ENCODE data around the gene MAD1L1. TPM values are rescaled to one million over a fixed set of nuclear protein-coding genes. Genes with fewer than 3 reads are reported as not detected.

MAD1L1 gene
- total RNA-seq, 2 experiments from 2014 or later: 157 to 160 TPM

DNA sequence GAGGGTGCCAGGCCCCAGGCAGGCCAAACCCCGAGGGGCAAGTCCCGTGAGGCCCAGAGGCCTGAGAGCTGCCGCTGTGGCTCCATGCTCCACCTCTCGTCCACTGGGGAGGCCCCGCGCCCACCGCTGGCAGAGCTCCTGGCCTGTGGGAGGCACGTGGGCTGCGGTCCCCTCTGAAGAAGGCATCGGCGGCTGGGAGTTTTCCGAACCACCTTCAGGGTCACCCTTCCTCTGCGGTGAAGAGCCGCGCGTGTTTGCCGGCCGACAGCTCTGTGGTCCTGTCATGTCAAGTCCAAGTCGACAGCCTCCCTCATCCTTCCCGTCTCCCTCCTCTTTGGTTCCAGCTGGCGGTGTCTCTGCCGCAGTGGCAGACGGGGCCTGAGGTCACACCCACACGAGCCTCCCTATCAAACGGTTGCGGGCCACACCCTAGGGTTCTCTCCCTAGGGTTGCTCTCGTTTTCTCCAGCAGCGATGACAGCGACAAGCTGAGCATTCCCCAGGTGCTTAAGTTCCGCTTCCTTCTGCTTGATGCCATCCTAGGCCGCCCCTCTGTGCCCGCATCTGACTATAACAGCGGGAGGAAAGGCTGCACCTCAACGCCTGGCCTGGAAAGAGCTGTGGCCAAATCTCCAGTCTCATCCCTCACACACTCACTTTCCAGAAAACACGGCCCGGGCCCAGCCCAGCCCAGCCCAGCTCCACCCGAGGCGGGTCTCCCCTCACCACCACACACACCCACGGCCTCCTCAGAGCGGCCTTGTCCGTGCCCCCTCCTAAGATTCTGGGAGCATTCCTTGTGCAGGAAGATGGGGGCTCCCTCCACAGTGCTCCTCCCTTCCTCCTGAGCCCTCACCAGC lies 377.6 kb downstream of the MAD1L1 start:
- Mint-ChIP-seq H3K4me1 (ENCODE audit: low read depth) (peaks cover 20% of the 10 kb centered on the region), H3K27ac (peak overlapping the region; percentile 80), H3K36me3 (ENCODE audit: low read depth) (peaks cover 25% of the 10 kb centered on the region), H3K4me3 (no peak overlapping the region), H3K9me3 (no peaks in the 10 kb centered on the region), H3K27me3 (no peaks in the 10 kb centered on the region)
- Histone ChIP-seq H3K36me3 (ENCODE audit: insufficient read depth, low read length) (peaks cover 2% of the 10 kb centered on the region), H3K27me3 (ENCODE audit: control insufficient read depth in 1 of 2, insufficient read depth in 2 of 2, low read length in 2 of 2) (no peaks in the 10 kb centered on the region), H3K9me3 (ENCODE audit: control insufficient read depth in 1 of 2, insufficient read depth in 1 of 2, low read length in 2 of 2) (peaks cover 0 to 27% of the 10 kb centered on the region in 2 experiments), H3K27ac (ENCODE audit: low read depth in 1 of 2, low read length in 2 of 2) (no peak overlapping the region), H3K4me3 (ENCODE audit: low read length) (no peak overlapping the region), H3K4me1 (ENCODE audit: insufficient read depth, low read length) (peaks cover 48% of the 10 kb centered on the region)
- ChIA-PET CTCF (no interaction called here), POLR2A (no interaction called here)
- ATAC-seq (ENCODE audit: poor library complexity) (peak; percentile 27), DNase-seq (peak in 2 of 14 experiments; percentile 4 to 44)
- intact Hi-C loops (cut with DNase I, micrococcal nuclease): no loop called here
- TF ChIP-seq, protein P1, sequence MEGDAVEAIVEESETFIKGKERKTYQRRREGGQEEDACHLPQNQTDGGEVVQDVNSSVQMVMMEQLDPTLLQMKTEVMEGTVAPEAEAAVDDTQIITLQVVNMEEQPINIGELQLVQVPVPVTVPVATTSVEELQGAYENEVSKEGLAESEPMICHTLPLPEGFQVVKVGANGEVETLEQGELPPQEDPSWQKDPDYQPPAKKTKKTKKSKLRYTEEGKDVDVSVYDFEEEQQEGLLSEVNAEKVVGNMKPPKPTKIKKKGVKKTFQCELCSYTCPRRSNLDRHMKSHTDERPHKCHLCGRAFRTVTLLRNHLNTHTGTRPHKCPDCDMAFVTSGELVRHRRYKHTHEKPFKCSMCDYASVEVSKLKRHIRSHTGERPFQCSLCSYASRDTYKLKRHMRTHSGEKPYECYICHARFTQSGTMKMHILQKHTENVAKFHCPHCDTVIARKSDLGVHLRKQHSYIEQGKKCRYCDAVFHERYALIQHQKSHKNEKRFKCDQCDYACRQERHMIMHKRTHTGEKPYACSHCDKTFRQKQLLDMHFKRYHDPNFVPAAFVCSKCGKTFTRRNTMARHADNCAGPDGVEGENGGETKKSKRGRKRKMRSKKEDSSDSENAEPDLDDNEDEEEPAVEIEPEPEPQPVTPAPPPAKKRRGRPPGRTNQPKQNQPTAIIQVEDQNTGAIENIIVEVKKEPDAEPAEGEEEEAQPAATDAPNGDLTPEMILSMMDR (IDR thresholded peaks at IDR 0.05): no peak

DNA sequence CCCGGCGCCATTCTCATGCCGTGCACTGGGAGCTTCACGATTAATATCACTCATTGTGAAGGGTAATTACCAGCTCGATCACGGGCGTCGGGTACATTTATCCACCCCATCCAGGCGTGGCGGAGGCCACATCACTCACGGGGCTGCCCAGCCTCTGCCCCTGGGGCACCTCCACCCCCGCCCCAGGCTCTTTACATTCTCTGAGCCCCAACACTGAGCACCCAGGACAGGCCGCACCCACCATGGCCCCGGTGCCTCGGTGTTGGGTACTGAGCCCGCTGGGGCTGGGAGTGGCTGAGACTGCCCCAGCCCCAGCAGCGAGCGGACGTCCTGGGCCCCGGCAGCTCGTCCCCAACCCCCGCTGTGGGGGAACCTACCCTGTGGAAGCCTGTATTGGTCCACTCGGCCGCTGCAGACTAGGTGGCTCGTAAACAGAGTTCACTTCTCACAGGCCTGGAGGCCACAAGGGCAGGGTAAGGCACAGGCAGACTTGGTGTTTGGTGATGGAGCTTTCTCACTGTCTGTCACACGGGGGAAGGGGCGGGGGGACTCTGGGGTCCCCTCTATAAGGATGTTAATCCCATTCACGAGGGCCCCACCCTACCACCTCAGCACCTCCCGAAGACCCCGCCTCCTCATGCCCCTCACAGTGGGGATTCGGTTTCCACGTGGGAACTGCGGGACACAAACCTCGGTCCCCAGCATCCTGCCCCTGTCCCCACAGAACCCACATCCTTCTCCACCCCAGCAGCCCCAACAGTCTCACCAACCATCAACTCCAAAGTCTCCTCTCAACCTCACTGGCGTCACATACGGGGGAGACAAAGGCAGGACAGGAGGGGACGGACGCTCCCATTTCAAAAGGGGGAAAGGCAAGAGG lies 378.5 kb downstream of the MAD1L1 start:
- Histone ChIP-seq H3K36me3 (ENCODE audit: insufficient read depth, low read length) (peaks cover 2% of the 10 kb centered on the region), H3K27me3 (ENCODE audit: control insufficient read depth in 1 of 2, insufficient read depth in 2 of 2, low read length in 2 of 2) (no peaks in the 10 kb centered on the region), H3K4me3 (ENCODE audit: low read length) (no peak overlapping the region), H3K4me1 (ENCODE audit: insufficient read depth, low read length) (peaks cover 45% of the 10 kb centered on the region), H3K9me3 (ENCODE audit: control insufficient read depth in 1 of 2, insufficient read depth in 1 of 2, low read length in 2 of 2) (peaks cover 0 to 27% of the 10 kb centered on the region in 2 experiments), H3K27ac (ENCODE audit: low read depth in 1 of 2, low read length in 2 of 2) (no peak overlapping the region)
- Mint-ChIP-seq H3K27ac (peak overlapping the region; percentile 80), H3K4me1 (ENCODE audit: low read depth) (peaks cover 20% of the 10 kb centered on the region), H3K27me3 (no peaks in the 10 kb centered on the region), H3K9me3 (no peaks in the 10 kb centered on the region), H3K36me3 (ENCODE audit: low read depth) (peaks cover 25% of the 10 kb centered on the region), H3K4me3 (peak overlapping the region; percentile 17)
- peak in 1 of 14 experiments; percentile 33 for DNase-seq
- ATAC-seq (ENCODE audit: poor library complexity): peak; percentile 49
- POLR2A ChIA-PET: no interaction called here
- intact Hi-C loops (cut with DNase I, micrococcal nuclease): no loop called here
- TF ChIP-seq, protein P1 (IDR thresholded peaks at IDR 0.05): no peak
- CTCF ChIA-PET: no interaction called here

DNA sequence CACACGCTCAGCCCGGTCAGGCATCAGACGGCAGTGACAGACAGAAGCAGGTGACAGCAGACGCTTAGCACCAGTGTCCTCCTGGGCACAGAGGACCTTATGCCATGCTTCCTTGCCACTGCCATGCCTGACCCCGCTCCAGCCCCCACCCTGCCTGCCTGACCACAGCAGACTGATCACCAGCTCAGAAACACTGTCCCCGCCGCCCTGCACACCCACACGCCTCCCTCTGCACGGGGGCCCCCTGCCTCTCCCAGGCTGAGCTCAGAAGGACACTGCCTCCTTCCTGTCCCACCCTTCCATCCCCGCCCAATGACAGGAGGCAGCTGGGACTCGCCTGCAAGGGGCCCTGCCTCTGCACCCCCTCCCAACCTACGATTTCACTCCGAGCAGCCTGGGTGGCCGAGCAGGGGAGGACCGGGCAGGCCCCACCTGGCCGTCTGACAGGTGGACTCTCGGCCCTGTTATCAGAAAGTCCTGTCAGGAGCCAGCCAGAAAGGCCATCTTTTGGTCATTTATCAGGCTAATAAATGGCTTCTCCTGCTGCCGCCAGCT lies 379.2 kb downstream of the MAD1L1 start:
- TF ChIP-seq, protein P1 (IDR thresholded peaks at IDR 0.05): no peak
- intact Hi-C loops (cut with DNase I, micrococcal nuclease): no loop called here
- peaks cover 31% of the 10 kb centered on the region for H3K36me3 Mint-ChIP-seq (ENCODE audit: low read depth)
- H3K36me3 ChIP-seq (ENCODE audit: insufficient read depth, low read length): peaks cover 2% of the 10 kb centered on the region
- H3K27me3 ChIP-seq (ENCODE audit: control insufficient read depth in 1 of 2, insufficient read depth in 2 of 2, low read length in 2 of 2): no peaks in the 10 kb centered on the region
- H3K4me3 Mint-ChIP-seq: peak overlapping the region; percentile 20
- H3K27me3 Mint-ChIP-seq: no peaks in the 10 kb centered on the region
- no peak for DNase-seq
- ChIA-PET CTCF (no interaction called here), POLR2A (no interaction called here)
- H3K4me1 Mint-ChIP-seq (ENCODE audit: low read depth): peaks cover 20% of the 10 kb centered on the region
- no peaks in the 10 kb centered on the region for H3K9me3 Mint-ChIP-seq
- peaks cover 0 to 27% of the 10 kb centered on the region in 2 experiments for H3K9me3 ChIP-seq (ENCODE audit: control insufficient read depth in 1 of 2, insufficient read depth in 1 of 2, low read length in 2 of 2)
- H3K4me1 ChIP-seq (ENCODE audit: insufficient read depth, low read length): peaks cover 39% of the 10 kb centered on the region
- no peak overlapping the region for H3K27ac ChIP-seq (ENCODE audit: low read depth in 1 of 2, low read length in 2 of 2)
- no peak for ATAC-seq (ENCODE audit: poor library complexity)
- peak overlapping the region; percentile 20 for H3K27ac Mint-ChIP-seq
- no peak overlapping the region for H3K4me3 ChIP-seq (ENCODE audit: low read length)
